ENCODE measurements around the gene FAM161A. TPM values are rescaled to one million over a fixed set of nuclear protein-coding genes. Genes with fewer than 3 reads are reported as not detected.
"Not testable (repeated sequence)": the region's sequence is repeated elsewhere in the genome, so short reads cannot be mapped to it uniquely, and the experiment has no call there.

The FAM161A gene
- polyA plus RNA-seq, 3 donors = 16.5 to 28.0 (median 24.9) TPM

DNA sequence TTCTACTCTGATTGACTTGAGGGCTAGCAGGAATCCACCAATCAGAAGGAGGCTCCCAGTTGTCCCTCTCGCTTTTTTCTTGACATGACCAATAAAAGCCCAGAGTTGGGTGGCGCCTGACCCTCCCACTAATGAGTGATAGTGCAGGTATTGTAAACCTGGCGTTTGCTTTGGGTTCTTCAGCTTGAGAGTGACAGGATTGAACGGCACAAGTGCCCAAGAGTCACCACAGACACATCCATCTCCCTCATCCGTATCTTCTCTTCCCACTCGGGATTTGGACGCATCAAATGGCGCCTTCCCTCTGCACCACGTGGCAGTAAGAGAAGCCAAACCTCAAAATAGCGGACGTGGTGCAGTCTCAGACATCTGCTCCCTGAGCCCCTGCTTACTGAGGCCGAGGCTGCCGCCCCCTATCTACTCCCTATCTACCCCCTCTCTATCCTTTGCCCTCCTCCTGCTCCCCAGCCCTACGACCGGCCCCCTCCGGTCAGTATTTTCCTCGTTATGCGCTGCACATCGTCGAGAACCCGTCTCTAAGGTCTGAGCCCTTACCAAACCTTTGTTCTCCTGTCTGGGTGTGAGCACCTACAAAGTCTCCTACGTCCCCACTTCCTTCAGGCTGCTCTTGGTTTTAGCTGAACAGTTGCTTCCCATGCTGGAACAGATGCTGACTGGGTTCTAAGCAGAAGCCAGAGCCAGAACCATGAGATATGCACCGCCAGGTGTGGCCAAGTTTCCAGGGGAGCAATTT lies 881 bp upstream of the FAM161A start:
- peak; percentile 89 to 97 (median 93) for DNase-seq (ENCODE audit: extremely low read depth in 1 of 11, low read depth in 9 of 11, low spot score in 4 of 11)

DNA sequence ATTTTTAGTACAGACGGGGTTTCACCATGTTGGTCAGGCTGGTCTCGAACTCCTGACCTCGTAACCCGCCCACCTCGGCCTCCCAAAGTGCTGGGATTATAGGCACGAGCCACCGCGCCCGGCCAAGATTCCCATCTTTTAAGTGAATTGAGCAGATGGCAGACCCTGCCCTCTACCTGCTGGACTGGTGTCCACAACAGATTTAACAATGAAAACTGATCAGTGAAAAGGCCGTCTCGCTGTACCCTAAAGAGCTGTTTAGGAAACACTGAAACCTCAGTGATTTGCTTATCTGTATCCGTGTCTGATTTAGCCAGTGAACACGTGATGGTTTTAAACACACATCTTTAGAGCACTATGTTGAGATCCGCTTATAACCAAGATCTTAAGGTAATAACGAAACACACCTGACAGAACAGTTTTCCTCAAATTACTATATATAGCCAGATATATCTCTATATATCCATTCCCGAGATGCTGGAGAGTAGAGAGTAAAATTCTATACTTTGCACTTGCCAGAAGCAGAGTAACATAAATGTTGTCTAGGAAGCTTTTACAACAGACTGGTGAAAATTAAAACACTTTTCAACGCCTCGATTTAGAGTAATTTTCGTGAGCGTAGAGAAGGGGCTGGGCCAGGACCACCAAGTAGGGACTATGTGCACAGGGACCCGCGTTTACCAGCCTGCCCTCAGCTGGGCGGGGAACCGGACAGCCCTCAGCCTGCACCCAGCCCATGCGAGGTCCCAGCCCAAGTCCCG lies 594 bp downstream of the FAM161A start:
- DNase-seq (ENCODE audit: extremely low read depth in 1 of 11, low read depth in 9 of 11, low spot score in 4 of 11) = peak in 6 of 11 donors; percentile 4 to 18 (median 7)

DNA sequence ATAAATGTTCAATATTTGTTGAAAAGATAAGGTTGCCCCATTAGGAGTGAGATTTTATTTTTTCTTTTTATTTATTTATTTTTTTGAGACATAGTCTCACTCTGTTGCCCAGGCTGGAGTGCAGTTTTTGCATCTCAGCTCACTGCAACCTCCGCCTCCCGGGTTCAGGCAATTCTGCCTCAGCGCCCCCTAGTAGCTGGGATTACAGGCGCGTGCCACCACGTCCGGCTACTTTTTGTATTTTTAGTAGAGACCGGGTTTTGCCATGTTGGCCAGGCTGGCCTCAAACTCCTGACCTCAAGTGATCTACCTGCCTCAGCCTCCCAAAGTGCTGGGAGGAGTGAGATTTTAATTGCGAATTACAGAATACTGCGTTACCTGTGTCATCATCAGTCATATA lies 2.6 kb downstream of the FAM161A start:
- not testable (repeated sequence) for DNase-seq (ENCODE audit: extremely low read depth in 1 of 11, low read depth in 9 of 11, low spot score in 4 of 11)

DNA sequence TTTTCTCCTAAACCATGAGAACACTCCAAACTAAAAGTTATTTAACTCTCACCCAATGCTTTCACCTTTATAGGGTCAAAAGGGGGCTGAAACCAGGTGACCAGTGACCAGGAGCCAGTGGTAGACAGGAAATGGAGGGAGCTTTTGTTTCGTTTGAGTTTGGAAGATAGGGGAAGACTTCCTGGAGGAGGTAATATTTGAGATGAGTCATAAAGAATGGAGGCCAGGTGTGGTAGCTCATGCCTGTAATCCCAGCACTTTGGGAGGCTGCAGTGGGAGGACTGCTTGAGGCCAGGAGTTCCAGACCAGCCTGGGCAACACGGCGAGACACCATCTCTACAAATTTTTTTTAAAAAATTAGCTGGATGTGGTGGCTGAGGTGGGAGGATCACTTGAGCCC lies 8.5 kb downstream of the FAM161A start:
- no peak for DNase-seq (ENCODE audit: extremely low read depth in 1 of 11, low read depth in 9 of 11, low spot score in 4 of 11)

DNA sequence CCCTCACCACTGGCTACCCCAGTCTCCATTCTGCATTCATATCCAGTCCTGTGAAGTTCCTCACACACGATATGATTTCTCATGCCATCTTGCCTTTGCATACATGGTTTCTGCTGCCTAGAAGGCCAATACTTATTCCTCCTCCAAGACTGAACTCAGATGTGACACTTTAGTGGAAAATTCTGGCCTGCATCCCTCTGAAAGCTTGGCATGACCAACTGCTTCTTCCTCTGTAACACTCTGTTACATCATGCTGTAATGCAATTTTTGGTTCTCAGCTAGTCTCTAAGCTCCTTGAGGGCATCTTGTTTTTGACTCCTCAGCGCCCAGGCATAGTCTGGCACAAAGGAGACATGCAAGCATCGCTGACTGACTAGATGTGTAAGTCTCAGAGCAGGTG lies 12.6 kb downstream of the FAM161A start:
- no peak for DNase-seq (ENCODE audit: extremely low read depth in 1 of 11, low read depth in 9 of 11, low spot score in 4 of 11)

DNA sequence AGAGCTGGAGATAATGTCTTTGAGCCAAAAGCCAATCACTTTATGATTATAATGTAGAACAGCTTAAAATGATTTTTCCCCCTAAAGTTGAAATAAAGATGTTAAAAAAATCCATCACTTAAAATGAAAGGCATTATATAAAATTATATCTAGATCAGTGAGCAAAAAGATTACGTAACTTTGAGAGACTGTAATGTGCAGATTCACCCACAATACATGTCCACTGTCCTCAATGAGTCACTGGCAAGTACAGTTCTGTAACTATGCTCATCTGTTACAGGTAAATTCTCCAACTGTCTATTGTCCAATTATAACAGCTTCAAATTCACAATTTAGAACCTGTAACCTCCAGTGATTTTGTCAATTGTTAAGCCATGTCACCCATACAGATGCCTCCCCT lies 19.0 kb downstream of the FAM161A start:
- no peak for DNase-seq (ENCODE audit: extremely low read depth in 1 of 11, low read depth in 9 of 11, low spot score in 4 of 11)

DNA sequence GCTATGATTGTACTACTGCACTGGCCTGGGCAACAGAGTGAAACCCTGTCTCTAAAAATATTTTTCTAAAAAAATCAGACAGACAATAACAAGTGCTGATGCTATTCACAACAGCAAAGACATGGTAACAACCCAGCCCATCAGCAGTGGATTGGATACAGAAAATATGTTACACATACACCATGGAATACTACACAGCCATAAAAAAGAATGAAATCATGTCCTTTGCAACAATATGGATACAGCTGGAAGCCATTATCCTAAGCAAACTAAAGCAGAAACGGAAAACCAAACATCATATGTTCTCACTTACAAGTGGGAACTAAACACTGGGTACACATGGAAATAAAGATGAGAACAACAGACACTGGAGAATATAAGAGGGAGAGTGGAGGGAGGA lies 19.9 kb downstream of the FAM161A start:
- no peak for DNase-seq (ENCODE audit: extremely low read depth in 1 of 11, low read depth in 9 of 11, low spot score in 4 of 11)

DNA sequence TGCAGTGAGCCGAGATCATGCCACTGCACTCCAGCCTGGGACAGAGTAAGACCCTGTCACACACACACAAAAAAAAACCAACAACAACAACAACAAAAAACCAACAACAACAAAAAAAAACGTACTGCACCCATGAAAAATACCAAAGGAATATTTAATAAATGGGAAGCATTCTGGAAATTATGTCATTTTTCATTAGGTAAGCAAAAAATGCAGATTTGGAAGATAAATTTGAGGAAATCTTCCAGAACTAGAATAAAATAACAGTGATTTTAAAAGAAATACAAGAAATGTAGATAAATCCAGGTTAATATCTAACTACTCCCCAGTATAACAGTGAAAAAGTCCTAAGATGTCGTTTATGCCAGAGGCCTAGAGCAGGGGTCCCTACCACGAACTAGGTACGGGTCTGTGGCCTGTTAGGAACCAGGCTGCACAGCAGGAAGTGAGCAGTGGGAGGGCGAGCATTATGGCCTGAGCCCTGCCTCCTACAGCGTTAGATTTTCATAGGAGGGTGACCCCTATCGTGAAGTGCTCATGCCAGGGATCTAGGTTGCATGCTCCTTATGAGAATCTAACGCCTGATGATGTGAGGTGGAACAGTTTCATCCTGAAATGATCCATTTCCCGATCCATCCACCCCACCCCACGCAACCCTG lies 21.5 kb downstream of the FAM161A start:
- no peak for DNase-seq (ENCODE audit: extremely low read depth in 1 of 11, low read depth in 9 of 11, low spot score in 4 of 11)

DNA sequence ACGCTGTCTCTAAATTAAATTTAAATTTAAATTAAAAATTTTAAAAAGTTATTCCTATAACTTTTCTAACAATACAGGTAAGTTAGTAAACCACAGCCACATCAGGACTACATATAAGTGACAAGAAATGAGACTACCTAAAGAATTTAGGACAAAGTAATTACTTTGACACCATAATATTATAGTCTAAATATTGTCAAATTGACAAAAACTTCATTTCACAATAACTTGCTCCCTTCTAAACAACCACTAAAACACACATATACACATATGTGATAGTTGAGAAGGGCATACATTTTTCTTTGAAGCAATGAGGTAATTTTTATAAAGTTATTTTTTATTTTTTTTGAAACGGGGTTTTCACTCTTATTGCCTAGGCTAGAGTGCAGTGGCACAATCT lies 31.6 kb downstream of the FAM161A start:
- no peak for DNase-seq (ENCODE audit: extremely low read depth in 1 of 11, low read depth in 9 of 11, low spot score in 4 of 11)

DNA sequence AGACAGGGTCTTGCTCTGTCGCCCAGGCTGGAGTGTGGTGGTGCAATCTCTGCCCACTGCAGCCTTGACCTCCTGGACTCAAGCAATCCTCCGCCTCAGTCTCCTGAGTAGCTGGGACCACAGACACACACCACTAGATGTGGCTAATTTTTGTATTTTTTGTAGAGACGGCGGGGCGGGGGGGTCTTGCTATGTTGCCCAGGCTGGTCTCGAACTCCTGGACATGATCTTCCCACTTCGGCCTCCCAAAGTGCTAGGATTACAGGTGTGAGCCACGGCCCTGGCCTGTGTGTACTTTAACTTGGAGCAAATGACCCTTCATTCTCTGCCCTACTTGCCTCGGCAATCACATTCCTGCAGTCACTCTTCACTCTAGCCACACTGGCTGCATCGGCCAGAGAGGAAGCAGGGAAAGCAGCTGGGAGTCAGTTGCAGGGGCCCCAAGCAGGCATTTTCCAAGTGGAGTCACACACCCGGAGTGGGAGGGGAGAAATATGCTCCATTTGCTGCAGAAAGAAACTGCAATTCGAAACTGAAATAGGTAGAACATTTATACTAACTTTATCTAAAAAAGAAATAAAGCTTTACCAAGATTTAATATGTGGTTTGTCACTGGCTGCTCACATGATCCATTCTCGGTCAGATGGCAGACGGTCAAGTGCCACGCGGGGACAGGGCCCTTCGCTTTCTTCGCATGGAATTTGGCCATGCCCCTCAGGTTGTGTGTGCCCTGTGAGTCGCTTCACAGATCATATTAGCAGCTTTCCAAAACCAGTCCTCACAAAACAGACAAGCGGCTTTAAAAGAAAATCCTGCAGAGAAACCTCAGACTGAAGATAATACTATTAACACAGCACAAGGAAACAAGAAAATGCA lies 37.1 kb downstream of the FAM161A start:
- DNase-seq (ENCODE audit: extremely low read depth in 1 of 11, low read depth in 9 of 11, low spot score in 4 of 11) = no peak

DNA sequence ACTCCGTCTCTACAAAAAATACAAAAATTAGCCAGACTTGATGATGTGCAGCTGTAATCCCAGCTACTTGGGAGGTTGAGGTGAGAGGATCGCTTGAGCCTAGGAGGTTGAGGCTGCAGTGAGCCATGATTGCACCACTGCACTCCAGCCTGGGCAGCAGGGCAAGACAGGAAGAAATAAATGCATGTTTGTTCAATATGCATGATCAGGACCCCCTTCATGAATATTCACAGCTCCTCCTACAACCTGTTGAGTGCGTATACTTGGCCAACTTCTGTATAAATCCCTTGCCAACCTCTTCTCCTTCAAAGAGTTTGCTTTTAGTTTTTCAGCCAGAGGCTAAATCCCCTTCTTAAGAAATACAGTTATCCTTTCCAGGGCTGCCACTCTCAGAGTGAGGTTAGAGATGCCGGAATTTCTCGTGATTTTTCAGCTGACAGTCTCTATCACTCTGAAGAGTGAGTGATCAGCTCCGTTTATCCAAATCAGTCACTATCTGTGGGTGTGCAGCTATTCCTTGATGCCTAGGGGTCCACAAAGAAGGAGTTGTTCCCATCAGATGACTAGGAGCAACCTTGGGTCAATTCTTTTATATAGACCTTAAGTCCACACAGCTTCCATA lies 39.2 kb downstream of the FAM161A start:
- DNase-seq (ENCODE audit: extremely low read depth in 1 of 11, low read depth in 9 of 11, low spot score in 4 of 11) = no peak

DNA sequence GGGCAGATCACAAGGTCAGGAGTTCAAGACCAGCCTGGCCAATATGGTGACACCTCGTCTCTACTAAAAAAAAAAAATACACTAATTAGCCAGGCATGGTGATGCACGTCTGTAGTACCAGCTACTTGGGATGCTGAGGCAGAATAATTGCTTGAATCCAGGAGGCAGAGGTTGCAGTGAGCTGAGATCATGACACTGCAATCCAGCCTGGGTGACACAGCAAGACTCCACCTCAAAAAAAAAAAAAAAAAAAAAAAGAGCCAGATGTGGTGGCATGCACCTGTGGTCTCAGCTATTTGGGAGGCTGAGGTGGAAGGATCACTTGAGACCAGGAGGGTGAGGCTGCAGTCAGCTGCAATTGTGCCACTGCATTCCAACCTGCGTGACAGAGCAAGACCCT lies 40.5 kb downstream of the FAM161A start:
- not testable (repeated sequence) for DNase-seq (ENCODE audit: extremely low read depth in 1 of 11, low read depth in 9 of 11, low spot score in 4 of 11)

DNA sequence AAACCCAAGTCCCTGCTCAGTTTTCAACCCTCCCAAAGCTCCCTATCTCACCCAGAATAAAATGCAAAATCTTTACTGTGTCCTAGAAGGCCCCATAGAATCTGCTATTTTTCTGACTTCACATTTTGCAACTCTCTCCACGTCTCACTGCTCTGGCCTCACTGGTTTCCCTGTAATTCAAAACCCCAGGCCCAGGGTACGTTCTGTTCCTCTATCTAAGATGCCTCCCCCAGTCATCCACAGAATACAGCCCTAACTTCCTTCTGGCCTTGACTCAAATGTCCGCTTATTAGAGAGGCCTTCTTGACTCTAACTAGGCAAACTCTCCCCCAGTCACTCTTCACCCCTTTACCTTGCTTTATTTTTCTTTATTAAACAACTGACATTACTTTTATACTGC lies 42.0 kb downstream of the FAM161A start:
- no peak for DNase-seq (ENCODE audit: extremely low read depth in 1 of 11, low read depth in 9 of 11, low spot score in 4 of 11)

DNA sequence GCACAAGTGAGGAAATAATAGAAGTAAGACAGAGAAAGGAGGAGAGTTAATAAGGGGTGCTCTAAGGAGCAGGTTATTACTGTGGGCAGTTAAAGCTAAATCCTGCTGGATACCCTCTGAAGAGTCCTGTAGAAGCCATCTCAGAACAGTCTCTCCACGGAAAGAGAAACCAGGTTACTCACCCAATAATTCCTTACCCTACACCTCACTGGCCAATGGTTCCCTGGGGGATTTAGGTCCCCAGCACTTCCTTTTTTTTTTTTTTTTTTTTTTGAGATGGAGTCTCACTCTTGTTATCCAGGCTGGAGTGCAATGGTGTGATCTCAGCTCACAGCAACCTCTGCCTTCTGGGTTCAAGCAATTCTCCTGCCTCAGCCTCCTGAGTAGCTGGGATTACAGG lies 43.7 kb downstream of the FAM161A start:
- DNase-seq (ENCODE audit: extremely low read depth in 1 of 11, low read depth in 9 of 11, low spot score in 4 of 11) = not testable (repeated sequence)

DNA sequence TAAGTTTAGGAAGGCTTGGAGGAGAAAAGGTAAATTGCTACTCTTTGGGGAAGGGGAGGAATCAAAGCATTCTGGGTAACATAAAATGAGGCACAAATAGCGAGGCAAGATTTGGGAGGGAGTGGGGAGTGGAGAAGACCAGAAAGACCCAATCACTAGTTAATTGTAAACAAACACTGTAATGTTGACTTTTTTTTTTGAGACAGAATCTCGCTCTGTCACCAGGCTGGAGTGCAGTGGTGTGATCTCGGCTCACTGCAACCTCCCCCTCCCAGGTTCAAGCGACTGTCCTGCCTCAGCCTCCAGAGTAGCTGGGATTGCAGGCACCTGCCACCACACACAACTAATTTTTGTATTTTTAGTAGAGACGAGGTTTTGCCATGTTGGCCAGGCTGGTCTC lies 45.2 kb downstream of the FAM161A start:
- not testable (repeated sequence) for DNase-seq (ENCODE audit: extremely low read depth in 1 of 11, low read depth in 9 of 11, low spot score in 4 of 11)

DNA sequence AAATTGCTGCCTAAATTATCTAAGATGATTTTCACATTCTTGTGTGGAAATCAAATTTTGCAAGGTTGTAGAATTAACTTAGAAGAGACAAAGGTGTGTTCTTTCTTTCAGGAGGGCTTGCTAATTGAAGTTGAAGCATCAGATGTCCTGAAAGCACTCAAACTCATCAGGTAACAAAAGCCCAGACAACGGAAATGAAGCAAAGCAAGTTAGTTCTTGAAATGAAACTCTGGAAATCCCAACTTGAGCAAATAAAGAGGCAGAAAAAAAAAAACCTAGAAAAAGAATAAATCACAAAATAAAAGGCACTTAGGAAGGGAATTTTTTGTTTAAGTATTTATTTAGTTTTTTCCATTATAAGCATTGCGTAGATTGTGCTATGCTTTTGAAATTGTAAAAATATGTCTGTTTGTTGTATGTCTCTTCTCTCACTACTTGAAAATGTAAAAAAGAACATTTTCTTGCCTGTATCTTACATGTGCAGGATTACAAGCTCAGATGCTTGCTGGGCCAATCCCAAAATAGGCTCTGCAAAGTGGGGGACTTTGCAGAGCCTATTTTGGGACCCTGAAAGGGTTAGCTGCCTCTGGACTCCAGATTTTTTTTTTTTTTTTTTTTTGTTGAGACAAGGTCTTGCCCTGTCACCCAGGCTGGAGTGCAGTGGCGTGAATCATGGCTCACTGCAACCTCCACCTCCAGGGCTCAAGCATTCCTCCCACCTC lies 46.7 kb downstream of the FAM161A start:
- no peak for DNase-seq (ENCODE audit: extremely low read depth in 1 of 11, low read depth in 9 of 11, low spot score in 4 of 11)

DNA sequence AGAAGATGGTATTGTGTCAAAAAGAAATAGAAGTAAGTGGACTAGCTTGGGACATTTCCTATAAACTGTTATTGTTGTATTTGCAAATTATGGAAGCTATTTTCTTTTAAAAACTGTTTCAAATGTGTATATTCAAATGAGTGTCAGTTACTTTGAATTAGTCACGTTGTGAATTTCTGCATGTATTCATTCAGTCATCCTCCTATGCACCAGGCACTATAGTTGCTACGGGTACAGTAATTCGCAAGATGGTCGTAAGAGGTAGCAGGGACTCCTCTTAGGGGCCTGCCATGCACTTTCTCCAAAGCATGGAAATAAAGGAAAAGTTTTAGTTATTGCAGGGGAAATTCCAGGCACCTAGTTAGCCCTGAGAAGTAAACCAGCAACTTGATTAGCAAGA lies 51.3 kb downstream of the FAM161A start:
- no peak for DNase-seq (ENCODE audit: extremely low read depth in 1 of 11, low read depth in 9 of 11, low spot score in 4 of 11)

DNA sequence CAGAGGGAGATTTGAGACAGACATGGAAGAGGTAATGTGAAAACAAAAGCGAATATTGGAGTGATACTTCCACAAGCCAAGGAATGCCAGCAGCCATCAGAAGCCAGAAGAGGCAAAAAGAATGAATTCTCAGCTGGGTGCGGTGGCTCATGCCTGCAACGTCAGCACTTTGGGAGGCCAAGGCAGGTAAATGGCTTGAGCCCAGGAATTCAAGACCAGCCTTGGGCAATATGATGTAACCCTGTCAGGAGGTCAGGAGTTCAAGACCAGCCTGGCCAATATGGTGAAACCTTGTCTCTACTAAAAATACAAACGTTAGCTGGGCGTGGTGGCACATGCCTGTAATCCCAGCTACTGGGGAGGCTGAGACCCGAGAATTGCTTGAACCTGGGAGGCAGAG lies 54.8 kb downstream of the FAM161A start:
- no peak for DNase-seq (ENCODE audit: extremely low read depth in 1 of 11, low read depth in 9 of 11, low spot score in 4 of 11)
